GM10266 (cell line): ENCODE results near the gene MAPK4.
"Not testable (repeated sequence)": the region's sequence is repeated elsewhere in the genome, so short reads cannot be mapped to it uniquely, and the experiment has no call there.

Source experiments
- DNase-seq: peaks from one replicate; pipeline ENCODE4 v3.0.0; 2012; ENCODE audit errors: extremely low spot score
- CTCF ChIP-seq: IDR thresholded peaks from 2 replicates; pipeline ENCODE4 v1.5.1; 2012; ENCODE audit warnings: mild to moderate bottlenecking, low read depth; ENCODE audit not compliant: control insufficient read depth, insufficient read depth; ENCODE audit errors: missing control alignments

The MAPK4 gene

GRCh38 chr18:50545936-50546335, 14.0 kb upstream of the MAPK4 start:
- DNase-seq: no peak
- no peak for TF ChIP-seq CTCF

GRCh38 chr18:50548160-50548559, 11.7 kb upstream of the MAPK4 start:
- no peak for DNase-seq
- no peak for TF ChIP-seq CTCF

GRCh38 chr18:50551651-50552050, 8.2 kb upstream of the MAPK4 start:
- not testable (repeated sequence) for DNase-seq

- DNase-seq: no peak
- no peak for TF ChIP-seq CTCF
These were observed 1.7 kb upstream of the MAPK4 start for GRCh38 chr18:50558157-50558556.

DNA sequence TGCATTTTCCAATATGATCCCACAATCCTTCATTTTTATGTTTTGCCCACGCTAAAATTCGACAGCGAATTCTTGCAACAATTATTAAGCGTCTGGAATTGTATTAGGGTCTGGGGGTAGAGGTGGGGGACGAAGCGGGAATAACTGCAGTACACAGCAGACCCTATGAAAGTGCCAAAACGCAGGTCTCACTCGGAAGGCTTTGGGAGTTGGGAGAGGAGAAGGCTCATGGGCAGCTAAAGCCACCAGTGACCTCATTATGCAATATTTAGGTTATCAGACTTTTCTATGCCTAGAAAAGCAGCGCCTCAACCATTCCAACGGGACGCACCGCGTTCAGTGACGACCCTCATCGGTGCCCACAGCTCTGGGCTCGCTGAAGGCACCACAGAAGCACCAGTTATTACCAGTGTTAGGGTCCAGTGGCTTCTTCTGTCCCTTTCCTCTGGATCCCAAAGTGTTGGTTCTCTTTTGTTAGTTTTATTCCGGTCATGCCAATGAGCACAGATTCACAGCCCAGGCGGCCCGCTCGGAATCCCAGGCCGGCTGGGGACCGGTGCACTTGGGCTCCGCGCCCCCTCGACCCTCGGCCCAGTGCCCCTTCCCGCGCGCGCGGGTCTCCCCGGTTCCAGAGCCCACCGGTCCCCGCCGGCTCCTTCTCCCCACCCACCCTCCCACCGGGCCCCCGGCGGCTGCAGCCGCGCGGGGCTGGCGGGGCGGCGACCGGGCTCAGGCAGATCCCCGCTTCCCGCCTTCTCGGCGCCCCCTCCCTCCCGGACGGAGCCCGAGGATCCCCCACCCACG, 737 bp upstream of the MAPK4 start:
- DNase-seq: no peak

DNA sequence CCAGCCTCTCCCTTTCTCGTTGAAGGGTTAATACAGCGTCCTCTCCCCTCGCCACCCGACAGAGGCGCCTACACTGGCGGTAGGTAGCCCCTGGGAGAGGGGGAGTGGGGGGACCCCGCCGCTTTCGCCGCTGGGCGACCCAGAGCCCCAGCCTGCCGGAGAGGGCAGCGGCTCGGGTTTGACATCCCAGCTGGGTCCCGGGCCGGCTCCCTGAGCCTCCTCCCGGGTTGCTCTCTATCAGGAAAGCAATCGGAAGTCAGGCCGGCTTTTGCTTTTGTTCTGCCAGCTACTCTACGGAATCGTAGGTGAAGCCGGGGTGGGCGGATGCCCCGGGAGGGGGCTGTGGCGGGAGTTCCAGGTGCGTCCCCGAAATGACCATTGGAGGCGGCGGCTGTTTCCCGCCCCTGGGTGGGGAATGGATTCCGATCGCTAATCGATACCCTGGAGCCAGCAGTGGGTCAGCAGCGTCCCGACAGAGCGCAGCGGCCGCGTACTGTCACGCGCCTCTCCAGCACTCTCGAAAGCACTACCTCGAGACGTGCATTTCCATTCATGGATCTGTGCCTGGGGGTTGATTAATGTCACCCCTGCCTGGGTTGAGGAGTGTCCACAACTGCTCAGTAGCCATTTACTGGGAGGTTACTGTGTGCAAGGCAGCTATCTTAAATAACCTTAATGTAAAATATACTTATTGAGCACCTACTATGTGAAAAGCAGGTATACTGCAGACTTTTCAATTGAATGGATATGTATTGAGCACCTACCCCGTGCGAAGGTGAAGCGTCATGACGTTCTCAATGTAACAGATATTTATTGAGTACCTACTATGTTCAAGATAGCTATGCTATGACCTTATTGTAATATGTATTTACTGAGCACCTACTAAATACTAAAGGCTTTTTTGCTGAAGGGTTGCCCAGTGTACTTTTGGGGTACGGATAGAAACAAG, 1.1 kb downstream of the MAPK4 start:
- no peak for DNase-seq
- TF ChIP-seq CTCF: no peak

More for the DNA sequence above, 737 bp upstream of the MAPK4 start:
- TF ChIP-seq CTCF: no peak

DNA sequence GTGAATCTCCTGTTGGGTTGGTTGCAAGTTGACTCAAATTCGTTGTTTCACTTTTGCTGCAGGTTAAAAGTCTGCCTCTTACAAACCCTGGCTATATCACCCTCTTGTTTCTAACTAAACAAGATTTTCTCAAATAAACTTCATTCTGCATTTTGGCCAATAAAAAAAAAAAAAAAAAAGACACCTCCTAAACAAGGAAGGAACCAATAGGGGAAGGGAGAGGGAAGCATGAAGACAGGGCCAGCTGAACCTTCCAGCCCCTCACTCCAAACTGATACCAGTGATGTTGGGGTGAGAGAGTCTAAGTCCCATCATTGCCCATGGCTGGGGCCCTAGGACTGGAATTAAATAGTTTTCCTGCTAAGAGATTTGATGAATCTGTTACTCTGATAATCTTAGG, 2.4 kb downstream of the MAPK4 start:
- DNase-seq: not testable (repeated sequence)

DNA sequence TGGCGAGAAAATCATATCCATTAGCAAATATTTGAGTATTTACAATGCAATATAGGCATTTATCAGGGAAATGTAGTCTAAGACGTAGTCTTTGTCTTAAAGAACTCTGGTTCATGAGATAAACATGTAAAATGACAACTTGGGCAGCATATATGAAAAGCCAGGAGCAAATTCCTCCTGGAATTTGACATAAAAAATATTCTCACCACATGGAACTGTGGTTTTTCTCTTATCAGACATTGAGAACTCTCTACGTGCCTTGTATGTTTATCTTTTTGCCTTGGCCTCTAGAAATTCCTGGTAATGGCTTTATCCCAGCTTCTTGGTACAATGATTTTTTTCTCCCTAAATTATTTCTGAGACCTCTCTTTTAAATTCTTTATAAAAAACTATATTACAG, 2.8 kb downstream of the MAPK4 start:
- no peak for TF ChIP-seq CTCF
- DNase-seq: no peak
